ENCODE results near the gene C7. TPM values are rescaled to one million over a fixed set of nuclear protein-coding genes. Genes with fewer than 3 reads are reported as not detected.

C7 gene
- total RNA-seq, 2 donors from 2014 or later, result 68.2 to 147 TPM

GRCh38 chr5:40906351-40906751, 2.9 kb upstream of the C7 start:
- no peaks in the 10 kb centered on the region for H3K27me3 ChIP-seq (replicated peaks; ENCODE audit: insufficient read depth)
- intact Hi-C loops (cut with DNase I), result loop anchor here (5.0 kb wide), 1 partner anchor 936 kb away; no protein-coding TSS in a partner anchor
- H3K4me3 ChIP-seq, result no peak overlapping the region
- 73% methylated on average over 1 of the region's 1 CpG for WGBS
- peaks cover 2% of the 10 kb centered on the region for H3K4me1 ChIP-seq (replicated peaks)
- no peak for TF ChIP-seq POLR2AphosphoS5 (IDR thresholded peaks at IDR 0.05)
- TF ChIP-seq CTCF (IDR thresholded peaks at IDR 0.05), result no peak
- no peak for TF ChIP-seq POLR2A (IDR thresholded peaks at IDR 0.05)
- H3K9me3 ChIP-seq, result no peaks in the 10 kb centered on the region
- no peak for DNase-seq (ENCODE audit: low spot score)
- H3K27ac ChIP-seq, result no peak overlapping the region
- no peaks in the 10 kb centered on the region for H3K36me3 ChIP-seq

- no peaks in the 10 kb centered on the region for H3K9me3 ChIP-seq
- no peaks in the 10 kb centered on the region for H3K27me3 ChIP-seq (replicated peaks; ENCODE audit: insufficient read depth)
- peak overlapping the region in 1 of 2 donors; percentile 3 for H3K4me3 ChIP-seq
- H3K36me3 ChIP-seq, result no peaks in the 10 kb centered on the region
- TF ChIP-seq CTCF (IDR thresholded peaks at IDR 0.05) (no peak), POLR2AphosphoS5 (IDR thresholded peaks at IDR 0.05) (no peak), POLR2A (IDR thresholded peaks at IDR 0.05) (no peak)
- peak overlapping the region in 1 of 2 donors; percentile 20 for H3K27ac ChIP-seq
- 27% methylated on average over 2 of the region's 2 CpGs for WGBS
- intact Hi-C loops (cut with DNase I), result loop anchor here (5.0 kb wide), 1 partner anchor 933 kb away; no protein-coding TSS in a partner anchor
- H3K4me1 ChIP-seq (replicated peaks), result peaks cover 2% of the 10 kb centered on the region
- no peak for DNase-seq (ENCODE audit: low spot score)
Observed at GRCh38 chr5:40909723-40910122, 426 bp downstream of the C7 start.

- WGBS, result 59% methylated on average over 4 of the region's 4 CpGs
- Histone ChIP-seq H3K27ac (no peak overlapping the region), H3K4me1 (replicated peaks) (no peaks in the 10 kb centered on the region), H3K4me3 (no peak overlapping the region), H3K9me3 (no peaks in the 10 kb centered on the region), H3K27me3 (replicated peaks; ENCODE audit: insufficient read depth) (no peaks in the 10 kb centered on the region), H3K36me3 (no peaks in the 10 kb centered on the region)
- intact Hi-C loops (cut with DNase I), result no loop called here
- no peak for DNase-seq (ENCODE audit: low spot score)
- TF ChIP-seq CTCF (IDR thresholded peaks at IDR 0.05), result no peak
- TF ChIP-seq POLR2AphosphoS5 (IDR thresholded peaks at IDR 0.05), result no peak
- TF ChIP-seq POLR2A (IDR thresholded peaks at IDR 0.05), result no peak
Observed at GRCh38 chr5:40911266-40911665, 2.0 kb downstream of the C7 start.

- Histone ChIP-seq H3K4me1 (replicated peaks) (no peaks in the 10 kb centered on the region), H3K27ac (no peak overlapping the region), H3K36me3 (no peaks in the 10 kb centered on the region), H3K27me3 (replicated peaks; ENCODE audit: insufficient read depth) (no peaks in the 10 kb centered on the region), H3K4me3 (no peak overlapping the region), H3K9me3 (no peaks in the 10 kb centered on the region)
- TF ChIP-seq POLR2A (IDR thresholded peaks at IDR 0.05), result no peak
- no peak for TF ChIP-seq POLR2AphosphoS5 (IDR thresholded peaks at IDR 0.05)
- TF ChIP-seq CTCF (IDR thresholded peaks at IDR 0.05), result no peak
- intact Hi-C loops (cut with DNase I), result no loop called here
- DNase-seq (ENCODE audit: low spot score), result no peak
- 62% methylated on average over 7 of the region's 7 CpGs for WGBS
Observed at GRCh38 chr5:40914835-40915234, 5.5 kb downstream of the C7 start.

- no peaks in the 10 kb centered on the region for H3K36me3 ChIP-seq
- H3K27me3 ChIP-seq (replicated peaks; ENCODE audit: insufficient read depth), result no peaks in the 10 kb centered on the region
- WGBS, result 28% methylated on average over 3 of the region's 3 CpGs
- H3K27ac ChIP-seq, result no peak overlapping the region
- no peaks in the 10 kb centered on the region for H3K9me3 ChIP-seq
- intact Hi-C loops (cut with DNase I), result no loop called here
- H3K4me1 ChIP-seq (replicated peaks), result no peaks in the 10 kb centered on the region
- no peak overlapping the region for H3K4me3 ChIP-seq
- DNase-seq (ENCODE audit: low spot score), result no peak
- TF ChIP-seq POLR2A (IDR thresholded peaks at IDR 0.05) (no peak), CTCF (IDR thresholded peaks at IDR 0.05) (no peak), POLR2AphosphoS5 (IDR thresholded peaks at IDR 0.05) (no peak)
Observed at GRCh38 chr5:40915341-40915926, 6.1 kb downstream of the C7 start.
